NOMO-1 treated with DMSO at 0.1 percent for 48 hours (cell line): ENCODE measurements around the gene IGFL4.

Experiments used
- DNase-seq: peaks from one replicate; lab custom pipeline; 2025; ENCODE audit not compliant: unreplicated experiment; lab: John Stamatoyannopoulos, UW

Gene IGFL4

DNA sequence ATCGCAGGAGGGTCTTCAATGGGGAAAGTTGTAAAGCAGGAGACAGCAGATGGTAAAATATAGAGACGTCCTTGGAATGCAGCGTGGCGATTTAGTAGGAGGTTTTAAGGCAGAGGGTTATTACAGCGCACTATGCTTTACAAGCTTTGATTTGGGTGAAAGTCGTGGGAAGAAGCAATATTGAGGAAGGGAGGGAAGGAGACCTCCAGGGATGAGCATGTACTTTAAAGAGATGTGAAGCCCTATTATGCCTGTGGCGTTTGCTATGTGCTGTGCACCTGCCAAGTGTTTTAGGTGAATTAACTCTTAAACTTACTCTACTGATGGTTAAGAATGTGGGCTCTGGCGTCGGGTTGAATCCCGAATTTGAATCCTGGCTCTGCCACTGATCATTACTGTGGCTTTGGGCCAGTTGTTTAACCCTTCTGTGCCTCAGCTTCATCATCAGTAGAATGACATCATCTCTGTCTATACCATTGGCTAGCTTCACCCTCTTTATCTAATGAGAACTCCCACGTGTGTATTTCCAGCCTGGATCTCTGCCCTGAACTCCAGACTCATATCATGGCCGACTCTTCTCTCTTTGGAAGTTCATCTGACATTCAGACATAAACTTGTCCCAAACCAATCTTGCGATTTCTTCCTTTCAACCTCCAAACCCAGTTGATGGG is 45.0 kb downstream of the IGFL4 start:
- DNase-seq, result no peak

DNA sequence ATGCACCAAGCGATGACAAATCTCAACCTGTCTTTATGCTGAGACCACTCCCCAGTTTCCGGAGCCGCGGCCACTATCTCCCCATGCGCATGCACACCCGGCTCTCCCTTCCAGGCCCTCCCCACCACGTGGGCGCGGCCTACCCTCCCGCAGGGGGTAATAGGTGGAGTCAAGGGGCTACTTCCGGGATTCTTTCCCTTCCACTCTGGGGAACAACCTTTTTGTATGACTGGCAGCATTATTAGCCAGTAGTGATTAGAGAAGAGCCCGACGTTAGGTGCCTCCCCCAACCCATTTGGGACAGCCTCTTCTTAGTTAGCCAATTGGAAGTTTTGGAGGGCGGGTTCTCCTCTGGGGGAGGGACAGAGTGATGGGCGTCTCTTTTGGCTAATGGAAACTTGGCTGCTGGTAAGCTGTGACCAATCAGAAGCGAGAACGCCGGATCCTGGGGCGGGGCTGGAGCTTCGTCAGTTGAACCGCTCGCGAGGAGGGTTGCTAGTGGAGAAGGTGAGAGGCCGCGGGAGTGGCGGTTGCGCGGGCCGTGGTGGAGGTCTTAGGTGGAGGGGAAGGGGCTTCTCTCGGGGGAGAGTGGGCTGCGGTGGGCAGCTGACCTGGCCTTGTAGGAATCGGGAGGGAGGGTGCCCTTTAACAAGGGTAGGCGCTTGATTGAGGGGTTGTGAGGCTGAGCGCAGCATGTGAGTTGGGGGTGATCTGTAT is 45.6 kb downstream of the IGFL4 start, which contains the start of gene CCDC61:
TSS of gene CCDC61 (plus strand) at position 470 of the 717 bp plus-strand sequence. CDS start 7,552 bp downstream, outside the sequence.
- peak; percentile 99 for DNase-seq

DNA sequence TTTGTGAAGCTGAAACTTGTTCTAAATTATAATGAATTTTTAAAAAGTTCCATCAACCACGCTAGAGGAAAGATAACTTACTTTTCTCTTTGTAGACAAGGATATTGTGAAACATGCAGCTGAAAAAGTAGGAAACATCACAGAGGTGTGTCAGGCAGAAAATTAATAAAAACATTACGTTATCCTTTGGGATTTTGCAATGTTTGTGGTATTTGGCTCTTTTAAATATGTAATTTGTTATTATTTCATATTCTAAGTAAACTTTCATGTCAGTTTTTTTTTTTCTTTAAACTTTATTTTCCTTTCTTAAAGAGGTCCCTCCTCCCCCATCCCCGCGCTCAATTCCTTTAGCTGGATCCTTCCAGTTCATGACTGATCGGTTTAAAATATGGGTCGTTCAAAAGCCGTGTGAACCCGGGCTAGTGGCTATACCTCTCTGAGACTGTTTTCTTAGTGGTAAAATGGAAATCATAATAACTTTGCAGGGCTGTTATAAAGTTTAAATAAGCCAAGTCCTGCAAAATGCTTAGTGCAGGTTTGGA is 46.3 kb downstream of the IGFL4 start:
- DNase-seq, result no peak

DNA sequence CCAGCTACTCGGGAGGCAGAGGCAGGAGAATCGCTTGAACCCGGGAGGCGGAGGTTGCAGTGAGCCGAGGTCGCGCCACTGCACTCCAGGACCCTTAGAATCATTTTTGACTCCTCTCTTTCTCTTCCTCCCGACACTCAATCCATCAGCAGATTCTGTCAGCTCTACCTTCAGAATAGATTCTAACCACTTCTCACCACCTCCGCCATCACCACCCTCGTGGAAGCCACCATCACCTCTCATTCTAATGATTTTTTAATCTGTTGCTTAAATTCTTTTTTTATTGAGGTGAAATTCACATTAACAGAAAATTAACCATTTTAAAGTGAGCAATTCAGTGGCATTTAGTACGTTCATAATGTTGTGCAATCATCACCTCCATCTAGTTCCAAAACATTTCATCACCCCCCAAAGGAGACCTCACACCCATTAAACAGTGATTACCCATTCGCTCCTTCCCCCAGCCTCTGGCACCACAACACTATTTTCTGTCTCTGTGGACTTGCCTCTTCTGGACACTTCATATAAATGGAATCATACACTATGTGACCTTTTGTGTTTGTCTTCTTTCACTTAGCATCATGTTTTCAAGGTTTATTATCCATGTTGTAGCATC is 50.6 kb downstream of the IGFL4 start:
- DNase-seq, result no peak
